Hepatocyte (in vitro differentiated cells): Measurements from ENCODE around the gene MYL9.

Experiments used
- EZH2phosphoT487 ChIP-seq: fragments of 200-600 bp; sonication (generic); IDR thresholded peaks from one replicate; pipeline ENCODE4 v1.6.1; 2018; ENCODE audit warnings: antibody characterized with exemption, mild to moderate bottlenecking, low read depth, moderate library complexity; ENCODE audit not compliant: unreplicated experiment, severe bottlenecking
- TF ChIP-seq, protein P1 (sequence below): fragments of 200-600 bp; sonication (generic); IDR thresholded peaks from 2 replicates; pipeline ENCODE4 v1.5.1; 2016; ENCODE audit warnings: antibody characterized with exemption, mild to moderate bottlenecking; ENCODE audit not compliant: poor library complexity

DNA sequence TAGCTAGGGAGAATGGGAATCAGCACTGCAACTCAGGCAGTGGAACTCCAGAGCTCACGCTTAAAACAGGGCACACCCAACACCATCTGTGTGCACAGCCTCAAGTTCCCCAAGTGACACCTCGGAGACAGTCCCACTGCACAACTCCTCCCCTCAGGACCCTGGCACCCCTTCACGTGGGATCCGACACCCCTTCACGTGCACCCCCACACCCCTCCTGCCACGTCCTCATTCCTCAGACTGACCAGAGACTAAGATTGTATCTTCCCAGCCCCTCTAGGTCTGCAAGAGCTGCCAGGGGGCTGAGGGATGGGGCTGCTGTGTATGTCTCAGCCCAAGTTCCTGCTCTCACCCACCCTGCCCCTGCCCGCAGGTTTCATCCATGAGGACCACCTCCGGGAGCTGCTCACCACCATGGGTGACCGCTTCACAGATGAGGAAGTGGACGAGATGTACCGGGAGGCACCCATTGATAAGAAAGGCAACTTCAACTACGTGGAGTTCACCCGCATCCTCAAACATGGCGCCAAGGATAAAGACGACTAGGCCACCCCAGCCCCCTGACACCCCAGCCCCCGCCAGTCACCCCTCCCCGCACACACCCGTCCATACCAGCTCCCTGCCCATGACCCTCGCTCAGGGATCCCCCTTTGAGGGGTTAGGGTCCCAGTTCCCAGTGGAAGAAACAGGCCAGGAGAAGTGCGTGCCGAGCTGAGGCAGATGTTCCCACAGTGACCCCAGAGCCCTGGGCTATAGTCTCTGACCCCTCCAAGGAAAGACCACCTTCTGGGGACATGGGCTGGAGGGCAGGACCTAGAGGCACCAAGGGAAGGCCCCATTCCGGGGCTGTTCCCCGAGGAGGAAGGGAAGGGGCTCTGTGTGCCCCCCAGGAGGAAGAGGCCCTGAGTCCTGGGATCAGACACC lies 7.6 kb downstream of the MYL9 start:
- no peak for TF ChIP-seq EZH2phosphoT487
- TF ChIP-seq, protein P1, sequence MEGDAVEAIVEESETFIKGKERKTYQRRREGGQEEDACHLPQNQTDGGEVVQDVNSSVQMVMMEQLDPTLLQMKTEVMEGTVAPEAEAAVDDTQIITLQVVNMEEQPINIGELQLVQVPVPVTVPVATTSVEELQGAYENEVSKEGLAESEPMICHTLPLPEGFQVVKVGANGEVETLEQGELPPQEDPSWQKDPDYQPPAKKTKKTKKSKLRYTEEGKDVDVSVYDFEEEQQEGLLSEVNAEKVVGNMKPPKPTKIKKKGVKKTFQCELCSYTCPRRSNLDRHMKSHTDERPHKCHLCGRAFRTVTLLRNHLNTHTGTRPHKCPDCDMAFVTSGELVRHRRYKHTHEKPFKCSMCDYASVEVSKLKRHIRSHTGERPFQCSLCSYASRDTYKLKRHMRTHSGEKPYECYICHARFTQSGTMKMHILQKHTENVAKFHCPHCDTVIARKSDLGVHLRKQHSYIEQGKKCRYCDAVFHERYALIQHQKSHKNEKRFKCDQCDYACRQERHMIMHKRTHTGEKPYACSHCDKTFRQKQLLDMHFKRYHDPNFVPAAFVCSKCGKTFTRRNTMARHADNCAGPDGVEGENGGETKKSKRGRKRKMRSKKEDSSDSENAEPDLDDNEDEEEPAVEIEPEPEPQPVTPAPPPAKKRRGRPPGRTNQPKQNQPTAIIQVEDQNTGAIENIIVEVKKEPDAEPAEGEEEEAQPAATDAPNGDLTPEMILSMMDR = no peak
